ENCODE data around the gene WDTC1. TPM values are rescaled to one million over a fixed set of nuclear protein-coding genes. Genes with fewer than 3 reads are reported as not detected.

The WDTC1 gene
- total RNA-seq, 2 donors from 2014 or later, result 30.7 to 32.9 TPM

DNA sequence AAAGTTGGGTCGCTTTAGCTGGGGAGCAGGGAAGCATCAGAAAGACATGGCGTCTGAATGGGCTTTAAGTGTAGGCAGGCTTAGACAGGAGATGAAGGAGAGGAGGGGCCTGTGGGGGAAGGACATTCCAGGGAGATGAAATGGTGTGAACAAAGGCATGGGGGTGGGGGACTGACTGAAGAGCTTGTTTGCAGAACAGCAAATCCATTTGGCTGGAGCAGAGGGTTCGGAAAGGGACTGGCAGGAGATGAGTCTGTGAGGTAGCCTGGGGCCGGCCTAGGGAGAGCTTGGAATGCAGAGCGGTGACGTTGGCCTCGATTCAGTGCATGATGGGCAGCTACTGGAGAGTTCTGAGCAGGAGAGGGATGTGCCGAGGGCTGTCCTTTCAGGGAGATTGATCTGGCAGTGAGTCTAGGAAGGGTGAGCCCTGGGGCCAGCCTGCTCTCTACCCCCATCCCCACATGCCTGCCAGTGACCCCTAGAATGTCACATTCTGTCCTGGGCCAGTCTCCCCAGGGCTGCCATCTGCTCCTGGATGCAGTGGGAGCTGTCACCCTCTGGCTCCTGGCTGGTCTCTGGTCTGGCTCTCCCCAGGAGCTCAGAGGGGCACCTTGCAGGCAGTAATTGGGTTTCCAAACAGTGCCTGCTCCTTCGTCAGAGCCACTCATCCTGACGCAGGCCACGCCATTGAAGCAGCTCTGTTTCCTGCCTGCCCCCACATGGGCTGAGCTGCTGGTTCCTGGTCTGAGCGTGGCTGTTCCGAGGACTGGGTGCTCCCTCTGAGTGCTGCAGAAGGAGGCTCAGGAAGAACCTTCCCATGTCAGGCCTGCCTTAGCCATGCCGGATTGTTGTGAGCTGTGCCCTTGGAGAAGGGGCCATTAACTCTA, 65.2 kb downstream of the WDTC1 start:
- H3K27me3 Mint-ChIP-seq, result no peaks in the 10 kb centered on the region
- no peak overlapping the region for H3K4me3 Mint-ChIP-seq
- ATAC-seq (no peak), DNase-seq (no peak)
- H3K4me1 Mint-ChIP-seq, result peaks cover 7% of the 10 kb centered on the region
- peaks cover 3% of the 10 kb centered on the region for H3K36me3 Mint-ChIP-seq (ENCODE audit: low read depth)
- H3K27ac Mint-ChIP-seq, result no peak overlapping the region
- H3K9me3 ChIP-seq (ENCODE audit: control insufficient read depth, low read length, poor library complexity, severe bottlenecking), result no peaks in the 10 kb centered on the region

DNA sequence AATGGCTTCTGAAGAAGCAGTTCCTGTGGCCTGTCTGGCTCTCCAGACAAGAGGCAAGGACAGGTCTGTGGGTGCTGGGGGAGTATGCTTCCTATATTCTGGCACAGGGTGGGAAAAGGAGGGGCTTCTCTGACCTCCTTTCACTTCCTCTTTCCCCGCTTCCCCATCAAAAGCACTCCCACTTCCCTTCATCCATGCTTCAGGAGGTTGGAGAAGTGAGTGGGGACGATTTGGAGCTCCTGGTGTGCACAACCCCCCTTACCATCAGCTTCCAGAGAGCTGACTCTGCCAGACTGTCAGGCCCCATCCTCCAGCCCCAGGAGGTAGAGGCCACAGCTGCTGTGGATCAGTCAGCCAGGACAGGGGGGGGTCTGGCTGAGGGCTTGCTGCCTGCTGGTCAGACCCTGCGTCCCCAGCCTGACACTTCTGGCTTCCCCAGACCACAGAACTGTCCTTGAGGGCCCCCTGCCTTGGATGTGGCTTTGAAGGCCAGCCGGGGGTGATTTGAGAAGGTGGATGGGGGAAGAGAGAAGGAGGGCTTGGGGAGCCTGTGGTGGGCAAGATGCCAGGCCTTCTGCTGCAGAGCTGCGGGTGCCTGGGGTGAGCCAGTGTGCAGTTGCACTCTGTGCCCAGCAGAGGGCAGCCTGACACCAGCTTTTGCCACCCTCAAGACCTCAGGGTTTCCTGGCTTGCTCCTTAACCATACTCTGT, 66.1 kb downstream of the WDTC1 start:
- no peaks in the 10 kb centered on the region for H3K9me3 ChIP-seq (ENCODE audit: control insufficient read depth, low read length, poor library complexity, severe bottlenecking)
- no peak overlapping the region for H3K27ac Mint-ChIP-seq
- H3K4me1 Mint-ChIP-seq, result peaks cover 7% of the 10 kb centered on the region
- peak; percentile 64 to 73 (median 67) for DNase-seq
- no peaks in the 10 kb centered on the region for H3K27me3 Mint-ChIP-seq
- ATAC-seq, result peak; percentile 94
- peaks cover 3% of the 10 kb centered on the region for H3K36me3 Mint-ChIP-seq (ENCODE audit: low read depth)
- no peak overlapping the region for H3K4me3 Mint-ChIP-seq

- Mint-ChIP-seq H3K27me3 (no peaks in the 10 kb centered on the region), H3K4me3 (no peak overlapping the region), H3K27ac (no peak overlapping the region), H3K36me3 (ENCODE audit: low read depth) (peaks cover 3% of the 10 kb centered on the region), H3K4me1 (peaks cover 7% of the 10 kb centered on the region)
- H3K9me3 ChIP-seq (ENCODE audit: control insufficient read depth, low read length, poor library complexity, severe bottlenecking), result no peaks in the 10 kb centered on the region
- DNase-seq (no peak), ATAC-seq (no peak)
These were observed 66.6 kb downstream of the WDTC1 start for GRCh38 chr1:27301052-27301422.

- H3K27me3 Mint-ChIP-seq, result no peaks in the 10 kb centered on the region
- no peaks in the 10 kb centered on the region for H3K9me3 ChIP-seq (ENCODE audit: control insufficient read depth, low read length, poor library complexity, severe bottlenecking)
- ATAC-seq, result no peak
- DNase-seq, result no peak
- no peak overlapping the region for H3K4me3 Mint-ChIP-seq
- H3K27ac Mint-ChIP-seq, result no peak overlapping the region
- H3K36me3 Mint-ChIP-seq (ENCODE audit: low read depth), result peaks cover 3% of the 10 kb centered on the region
- peaks cover 7% of the 10 kb centered on the region for H3K4me1 Mint-ChIP-seq
These were observed 67.3 kb downstream of the WDTC1 start for GRCh38 chr1:27301582-27302199.

DNA sequence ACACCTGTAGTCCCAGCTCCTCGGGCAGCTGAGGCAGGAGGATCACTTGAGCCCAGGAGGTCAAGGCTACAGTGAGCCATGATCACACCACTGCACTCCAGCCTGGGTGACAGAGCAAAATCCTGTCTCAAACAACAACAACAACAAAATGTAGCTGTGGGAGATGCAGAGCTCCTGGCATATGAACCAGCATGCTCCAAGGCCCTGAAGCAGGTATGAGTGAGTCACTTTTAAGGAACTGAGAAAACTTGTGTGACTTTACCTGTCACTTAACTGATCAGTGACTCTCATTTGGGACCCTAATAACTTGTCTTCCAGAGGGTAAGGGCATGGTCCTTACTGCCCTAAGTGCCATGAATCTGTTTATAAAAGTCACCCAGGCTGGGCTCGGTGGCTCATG, 68.2 kb downstream of the WDTC1 start:
- no peak overlapping the region for H3K27ac Mint-ChIP-seq
- DNase-seq (no peak), ATAC-seq (no peak)
- no peaks in the 10 kb centered on the region for H3K27me3 Mint-ChIP-seq
- peaks cover 7% of the 10 kb centered on the region for H3K4me1 Mint-ChIP-seq
- peaks cover 3% of the 10 kb centered on the region for H3K36me3 Mint-ChIP-seq (ENCODE audit: low read depth)
- H3K4me3 Mint-ChIP-seq, result no peak overlapping the region
- H3K9me3 ChIP-seq (ENCODE audit: control insufficient read depth, low read length, poor library complexity, severe bottlenecking), result no peaks in the 10 kb centered on the region

DNA sequence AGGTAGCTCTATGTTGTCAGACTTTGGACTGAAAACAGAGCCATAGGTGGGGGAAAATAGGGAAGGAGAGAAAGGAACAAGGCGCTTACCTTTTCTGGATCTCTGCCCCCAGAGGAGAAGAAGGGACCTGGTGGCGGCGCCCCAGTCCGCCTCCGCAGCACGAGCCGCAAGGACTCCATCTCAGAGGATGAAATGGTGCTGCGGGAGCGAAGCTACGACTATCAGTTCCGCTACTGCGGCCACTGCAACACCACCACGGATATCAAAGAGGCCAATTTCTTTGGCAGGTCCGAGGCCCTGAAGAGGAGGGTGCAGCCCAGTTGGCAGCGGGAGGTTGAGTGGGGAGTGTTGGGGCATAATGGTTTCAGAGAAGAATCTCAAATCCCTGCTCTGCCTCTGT, 69.1 kb downstream of the WDTC1 start:
- H3K36me3 Mint-ChIP-seq (ENCODE audit: low read depth), result peaks cover 3% of the 10 kb centered on the region
- no peak overlapping the region for H3K27ac Mint-ChIP-seq
- H3K4me1 Mint-ChIP-seq, result peaks cover 7% of the 10 kb centered on the region
- H3K27me3 Mint-ChIP-seq, result no peaks in the 10 kb centered on the region
- DNase-seq (no peak), ATAC-seq (no peak)
- no peak overlapping the region for H3K4me3 Mint-ChIP-seq
- no peaks in the 10 kb centered on the region for H3K9me3 ChIP-seq (ENCODE audit: control insufficient read depth, low read length, poor library complexity, severe bottlenecking)

GRCh38 chr1:27306071-27306470, 71.6 kb downstream of the WDTC1 start:
- Mint-ChIP-seq H3K4me3 (no peak overlapping the region), H3K36me3 (ENCODE audit: low read depth) (no peaks in the 10 kb centered on the region), H3K4me1 (no peaks in the 10 kb centered on the region), H3K27ac (no peak overlapping the region), H3K27me3 (no peaks in the 10 kb centered on the region)
- ATAC-seq (no peak), DNase-seq (no peak)
- no peaks in the 10 kb centered on the region for H3K9me3 ChIP-seq (ENCODE audit: control insufficient read depth, low read length, poor library complexity, severe bottlenecking)

DNA sequence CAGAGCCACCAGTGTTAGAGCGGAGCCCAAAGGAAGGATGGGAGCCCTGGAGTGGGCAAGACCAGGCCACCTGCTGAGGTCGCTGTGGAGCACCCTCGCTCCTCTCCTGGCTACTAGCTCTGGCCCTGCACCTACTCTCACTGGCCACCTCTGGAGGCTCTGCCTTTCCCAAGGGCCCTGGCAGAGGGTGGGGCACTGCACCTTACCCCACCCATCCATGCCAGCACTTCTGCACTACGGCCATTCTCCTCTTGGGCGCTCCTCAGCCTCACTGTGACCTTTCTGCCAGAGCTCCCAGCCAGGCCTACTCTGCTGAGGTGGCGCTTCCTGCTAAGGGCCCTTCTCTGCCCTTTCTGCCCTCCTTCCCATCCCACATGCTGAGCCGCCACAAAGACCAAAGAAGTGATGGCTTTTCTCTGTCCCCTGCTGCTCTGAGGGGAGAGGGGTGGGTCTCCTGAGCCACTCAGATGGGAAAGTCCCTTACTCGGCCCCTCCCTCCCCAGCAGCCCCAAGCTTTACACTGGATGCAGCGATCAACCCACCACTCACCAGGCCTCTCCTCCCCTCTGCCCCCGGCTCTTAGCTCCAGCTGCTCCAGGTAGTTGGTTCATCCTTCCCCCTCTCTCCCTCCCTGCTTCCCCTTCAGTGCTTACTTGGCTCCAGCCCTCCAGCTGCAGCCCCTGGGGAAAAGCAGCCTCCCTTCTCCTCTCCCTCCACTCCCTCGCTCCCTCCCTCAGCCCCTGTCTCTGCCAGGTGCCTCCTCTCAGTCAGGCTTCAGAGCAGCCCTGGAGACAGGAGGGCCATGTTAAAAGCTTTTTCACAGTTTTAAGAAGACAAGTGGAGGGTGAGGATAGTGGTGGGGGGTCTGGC, 72.7 kb downstream of the WDTC1 start:
- no peaks in the 10 kb centered on the region for H3K4me1 Mint-ChIP-seq
- H3K4me3 Mint-ChIP-seq, result no peak overlapping the region
- no peaks in the 10 kb centered on the region for H3K27me3 Mint-ChIP-seq
- no peak for ATAC-seq
- H3K36me3 Mint-ChIP-seq (ENCODE audit: low read depth), result no peaks in the 10 kb centered on the region
- H3K9me3 ChIP-seq (ENCODE audit: control insufficient read depth, low read length, poor library complexity, severe bottlenecking), result no peaks in the 10 kb centered on the region
- DNase-seq, result no peak
- H3K27ac Mint-ChIP-seq, result no peak overlapping the region

- DNase-seq (no peak), ATAC-seq (no peak)
- Mint-ChIP-seq H3K4me1 (no peaks in the 10 kb centered on the region), H3K4me3 (no peak overlapping the region), H3K27ac (no peak overlapping the region), H3K27me3 (no peaks in the 10 kb centered on the region), H3K36me3 (ENCODE audit: low read depth) (no peaks in the 10 kb centered on the region)
- H3K9me3 ChIP-seq (ENCODE audit: control insufficient read depth, low read length, poor library complexity, severe bottlenecking), result no peaks in the 10 kb centered on the region
These were observed 73.6 kb downstream of the WDTC1 start for GRCh38 chr1:27307874-27308598.

- Mint-ChIP-seq H3K4me3 (no peak overlapping the region), H3K27me3 (peaks cover 7% of the 10 kb centered on the region), H3K4me1 (no peaks in the 10 kb centered on the region), H3K36me3 (ENCODE audit: low read depth) (no peaks in the 10 kb centered on the region), H3K27ac (no peak overlapping the region)
- DNase-seq, result no peak
- H3K9me3 ChIP-seq (ENCODE audit: control insufficient read depth, low read length, poor library complexity, severe bottlenecking), result no peaks in the 10 kb centered on the region
- ATAC-seq, result no peak
These were observed 79.7 kb downstream of the WDTC1 start for GRCh38 chr1:27314169-27314568.

GRCh38 chr1:27314737-27315136, 80.3 kb downstream of the WDTC1 start:
- H3K27me3 Mint-ChIP-seq, result peaks cover 7% of the 10 kb centered on the region
- no peak overlapping the region for H3K4me3 Mint-ChIP-seq
- no peaks in the 10 kb centered on the region for H3K36me3 Mint-ChIP-seq (ENCODE audit: low read depth)
- H3K4me1 Mint-ChIP-seq, result no peaks in the 10 kb centered on the region
- no peaks in the 10 kb centered on the region for H3K9me3 ChIP-seq (ENCODE audit: control insufficient read depth, low read length, poor library complexity, severe bottlenecking)
- DNase-seq (no peak), ATAC-seq (no peak)
- H3K27ac Mint-ChIP-seq, result no peak overlapping the region

DNA sequence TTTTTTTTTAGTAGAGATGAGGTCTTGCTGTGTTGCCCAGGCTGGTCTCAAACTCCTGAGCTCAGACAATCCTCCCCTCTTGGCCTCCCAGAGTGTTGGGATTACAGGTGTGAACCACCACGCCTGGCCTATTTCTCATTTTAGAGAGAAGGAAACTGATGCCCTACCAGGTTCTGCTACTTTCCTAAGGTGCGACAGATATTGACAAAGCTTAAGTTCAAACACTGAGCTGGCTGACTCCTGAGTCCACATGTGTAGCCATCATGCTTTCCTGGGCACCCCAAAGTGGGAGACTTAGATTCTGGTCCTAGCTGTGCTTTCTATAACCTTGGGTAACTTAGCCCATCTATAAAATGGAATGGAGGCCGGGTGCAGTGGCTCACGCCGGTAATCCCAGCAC, 82.4 kb downstream of the WDTC1 start:
- no peak overlapping the region for H3K4me3 Mint-ChIP-seq
- no peaks in the 10 kb centered on the region for H3K36me3 Mint-ChIP-seq (ENCODE audit: low read depth)
- no peak for DNase-seq
- no peak overlapping the region for H3K27ac Mint-ChIP-seq
- ATAC-seq, result no peak
- H3K9me3 ChIP-seq (ENCODE audit: control insufficient read depth, low read length, poor library complexity, severe bottlenecking), result no peaks in the 10 kb centered on the region
- H3K4me1 Mint-ChIP-seq, result peaks cover 5% of the 10 kb centered on the region
- peaks cover 7% of the 10 kb centered on the region for H3K27me3 Mint-ChIP-seq
